MM.1S (cell line): ENCODE results near the gene DHRS3.

Experiments
- EZH2phosphoT487 ChIP-seq: fragments of 300-600 bp; sonication (generic); IDR thresholded peaks from 2 replicates; pipeline ENCODE4 v1.6.1; 2018; ENCODE audit warnings: antibody characterized with exemption, low read length
- TF ChIP-seq, protein P1 (sequence below): fragments of 300-600 bp; sonication (generic); IDR thresholded peaks from 2 replicates; pipeline ENCODE4 v1.5.1; 2016; ENCODE audit warnings: antibody characterized with exemption, low read length, mixed read lengths

DNA sequence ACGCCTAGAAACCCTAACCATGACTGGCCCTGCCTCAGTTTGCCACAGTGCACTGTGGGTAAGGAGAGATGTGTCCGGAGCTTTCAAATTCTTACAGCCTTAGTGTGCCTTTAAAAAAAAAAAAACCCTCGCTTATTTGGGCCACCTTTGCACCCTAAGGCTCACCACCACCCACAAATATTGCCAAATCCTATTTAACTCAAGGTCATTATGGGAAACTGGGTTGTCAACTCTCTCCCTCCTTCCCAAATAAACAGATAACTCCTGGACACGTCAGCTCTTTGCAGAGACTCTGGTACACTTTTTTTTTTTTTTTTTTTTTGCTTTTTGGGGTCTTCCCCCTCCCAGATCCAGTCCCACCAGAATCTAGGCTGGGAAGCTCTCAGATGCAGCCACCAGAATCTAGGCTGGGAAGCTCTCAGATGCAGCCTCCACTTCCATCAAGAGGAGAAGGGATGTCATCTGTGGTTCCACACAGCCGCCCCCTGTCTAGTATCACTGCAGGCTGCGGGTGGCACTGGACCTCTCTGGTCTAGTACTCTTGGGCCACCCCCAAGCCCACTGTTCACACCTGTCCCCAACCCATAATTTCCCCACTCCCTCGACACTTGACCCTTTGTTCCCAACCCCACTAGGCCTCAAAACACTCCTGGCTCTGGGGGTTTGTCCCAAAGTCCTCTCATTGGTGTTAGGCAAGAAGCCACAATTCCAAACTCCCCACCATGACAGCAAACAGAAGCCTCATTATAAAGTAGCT, 3.4 kb downstream of the DHRS3 start:
- TF ChIP-seq, protein P1, sequence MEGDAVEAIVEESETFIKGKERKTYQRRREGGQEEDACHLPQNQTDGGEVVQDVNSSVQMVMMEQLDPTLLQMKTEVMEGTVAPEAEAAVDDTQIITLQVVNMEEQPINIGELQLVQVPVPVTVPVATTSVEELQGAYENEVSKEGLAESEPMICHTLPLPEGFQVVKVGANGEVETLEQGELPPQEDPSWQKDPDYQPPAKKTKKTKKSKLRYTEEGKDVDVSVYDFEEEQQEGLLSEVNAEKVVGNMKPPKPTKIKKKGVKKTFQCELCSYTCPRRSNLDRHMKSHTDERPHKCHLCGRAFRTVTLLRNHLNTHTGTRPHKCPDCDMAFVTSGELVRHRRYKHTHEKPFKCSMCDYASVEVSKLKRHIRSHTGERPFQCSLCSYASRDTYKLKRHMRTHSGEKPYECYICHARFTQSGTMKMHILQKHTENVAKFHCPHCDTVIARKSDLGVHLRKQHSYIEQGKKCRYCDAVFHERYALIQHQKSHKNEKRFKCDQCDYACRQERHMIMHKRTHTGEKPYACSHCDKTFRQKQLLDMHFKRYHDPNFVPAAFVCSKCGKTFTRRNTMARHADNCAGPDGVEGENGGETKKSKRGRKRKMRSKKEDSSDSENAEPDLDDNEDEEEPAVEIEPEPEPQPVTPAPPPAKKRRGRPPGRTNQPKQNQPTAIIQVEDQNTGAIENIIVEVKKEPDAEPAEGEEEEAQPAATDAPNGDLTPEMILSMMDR = no peak
- no peak for TF ChIP-seq EZH2phosphoT487
